Frontal cortex (tissue), 4 donors: ENCODE measurements around the gene NDUFS6. TPM values are rescaled to one million over a fixed set of nuclear protein-coding genes. Genes with fewer than 3 reads are reported as not detected.

ENCODE experiments used
- DNase-seq, 2 donors: peaks; one replicate each; pipeline ENCODE4 v3.0.0; 2012; ENCODE audit warnings: low spot score in 2 of 2
- FAIRE-seq: peaks from 2 replicates; lab custom pipeline; 2012; peaks lifted over from hg19 to GRCh38; lab: Jason Lieb, UNC
- total RNA-seq: library from RNA; depleted of rRNA; stranded (reverse); fragments of >200 nt; gene quantifications from one replicate; pipeline ENCODE4 v1.2.3, GENCODE V29; 2014
- donor health status: control.
- donor health status: control.
- donor health status: control.

Gene NDUFS6
- 13.5 TPM for total RNA-seq

DNA sequence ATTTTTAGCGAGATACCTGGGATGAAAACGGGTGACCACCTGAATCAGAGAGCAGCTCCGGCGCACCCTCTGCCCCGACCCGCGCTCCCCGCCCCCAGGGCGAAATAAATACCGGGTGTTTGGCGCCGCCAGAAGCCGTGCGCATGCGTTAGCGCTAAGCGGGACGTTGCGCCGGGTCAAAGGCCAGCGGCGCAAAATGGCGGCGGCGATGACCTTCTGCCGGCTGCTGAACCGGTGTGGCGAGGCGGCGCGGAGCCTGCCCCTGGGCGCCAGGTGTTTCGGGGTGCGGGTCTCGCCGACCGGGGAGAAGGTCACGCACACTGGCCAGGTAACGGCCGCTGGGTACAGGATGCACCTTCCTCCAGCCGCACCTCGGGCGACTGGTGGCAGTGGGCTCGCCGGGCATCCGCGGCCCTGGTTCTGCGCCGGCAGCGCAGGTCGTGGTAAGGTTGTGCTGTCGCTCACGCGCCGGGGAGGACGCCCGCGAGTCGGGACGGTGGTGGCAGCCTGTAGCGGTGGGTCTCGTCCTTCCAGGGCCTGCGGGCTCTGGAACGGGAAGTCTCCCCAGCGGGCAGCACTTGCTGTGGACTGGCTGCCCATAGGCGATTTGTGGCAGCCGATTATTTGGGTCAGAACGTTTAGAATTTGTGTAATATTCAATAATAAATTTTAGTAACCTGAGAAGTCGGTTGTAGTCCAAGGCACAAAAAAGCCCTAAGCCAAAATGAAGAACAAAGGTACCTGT is at the start of gene NDUFS6:
NDUFS6 (plus strand) TSS at position 186 of the 745 bp plus-strand sequence; CDS start at position 197, 11 bp downstream.
- peak; percentile 74 to 85 for DNase-seq

DNA sequence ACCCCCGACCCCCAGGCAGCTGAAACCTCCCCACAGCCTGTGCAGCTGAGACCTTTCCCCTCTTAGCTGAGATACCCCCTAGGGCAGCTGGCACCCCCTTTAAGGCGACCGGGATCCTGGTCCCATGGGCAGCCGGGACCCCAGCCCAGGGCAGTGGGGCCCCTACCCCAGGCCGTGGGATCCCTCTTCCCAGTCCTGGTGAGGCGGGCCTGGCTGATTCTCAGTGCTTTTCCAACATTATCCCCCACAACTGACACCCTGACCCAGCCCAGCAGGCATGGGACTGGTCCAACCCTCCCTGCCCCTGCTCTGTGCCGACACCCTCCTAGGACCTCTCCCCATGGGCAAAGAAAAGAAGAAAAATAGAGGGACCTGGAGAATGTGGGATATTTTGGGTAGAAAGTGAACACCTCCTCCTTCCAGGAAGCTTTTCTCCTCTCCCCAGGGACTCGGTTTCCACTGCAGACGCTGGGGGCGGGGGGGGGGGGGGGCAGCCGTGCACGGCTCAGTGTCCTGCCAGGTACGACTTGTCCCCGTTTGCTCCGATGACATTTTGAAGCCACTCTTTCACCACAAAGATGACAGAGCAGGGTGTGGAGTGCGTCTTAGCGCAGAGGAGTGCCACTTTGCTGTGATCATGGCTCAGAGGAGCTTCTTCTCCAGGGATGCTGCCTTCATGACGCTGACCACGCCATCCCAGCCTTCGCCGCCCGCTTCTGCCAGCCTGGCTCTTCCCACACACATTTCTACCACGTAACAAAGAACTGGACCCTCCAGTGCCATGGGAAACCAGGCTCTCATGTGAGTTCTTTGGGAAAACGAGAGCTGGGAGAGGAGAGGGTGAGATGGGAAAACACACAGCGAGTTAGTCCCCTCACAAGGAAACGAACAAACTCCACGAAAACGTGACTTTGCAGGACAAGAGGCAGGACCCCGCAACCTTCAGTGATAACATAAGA is 49.1 kb upstream of the NDUFS6 start:
- DNase-seq (no peak), FAIRE-seq (no peak)

More for the DNA sequence above, at the start of gene NDUFS6:
- no peak for FAIRE-seq

DNA sequence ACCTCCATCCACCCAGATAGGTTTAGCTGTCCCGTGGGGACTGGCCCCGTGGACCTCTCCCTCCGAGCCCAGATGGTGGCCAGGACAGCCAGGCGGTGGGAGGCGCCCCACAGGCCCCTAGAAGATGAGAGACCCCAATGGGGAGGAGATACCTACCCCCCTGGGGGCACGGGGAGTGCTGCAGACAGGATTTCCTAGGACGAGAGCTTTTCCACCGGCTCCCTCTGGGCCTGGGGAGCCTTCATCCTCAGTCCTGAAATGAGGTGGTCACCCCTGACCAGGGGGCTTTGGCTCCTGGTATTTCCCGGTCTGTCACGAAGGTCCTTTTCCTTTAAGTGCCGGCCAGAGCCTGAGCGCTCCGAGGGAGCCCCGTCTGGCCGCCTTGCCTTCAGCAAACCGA is 48.3 kb upstream of the NDUFS6 start:
- DNase-seq (no peak), FAIRE-seq (no peak)

DNA sequence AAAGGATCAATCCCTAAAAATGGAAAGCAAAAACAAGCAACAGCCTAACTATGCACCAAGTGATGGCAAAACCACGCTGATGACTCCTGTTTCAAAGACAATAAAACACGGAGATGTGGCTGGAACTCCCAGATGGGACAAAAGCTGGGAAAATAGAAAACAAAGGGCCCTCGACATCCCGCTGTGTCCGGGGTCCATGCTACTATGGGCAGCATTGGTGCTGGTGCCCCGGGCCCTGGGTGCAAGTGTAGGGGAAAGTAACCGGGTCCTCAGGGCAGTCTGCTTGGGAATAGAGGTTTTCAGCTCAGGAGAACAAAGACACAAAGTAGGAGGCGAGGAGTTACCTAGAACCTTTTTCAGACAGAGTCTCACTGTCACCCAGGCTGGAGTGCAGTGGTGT is 47.7 kb upstream of the NDUFS6 start:
- FAIRE-seq (no peak), DNase-seq (no peak)

DNA sequence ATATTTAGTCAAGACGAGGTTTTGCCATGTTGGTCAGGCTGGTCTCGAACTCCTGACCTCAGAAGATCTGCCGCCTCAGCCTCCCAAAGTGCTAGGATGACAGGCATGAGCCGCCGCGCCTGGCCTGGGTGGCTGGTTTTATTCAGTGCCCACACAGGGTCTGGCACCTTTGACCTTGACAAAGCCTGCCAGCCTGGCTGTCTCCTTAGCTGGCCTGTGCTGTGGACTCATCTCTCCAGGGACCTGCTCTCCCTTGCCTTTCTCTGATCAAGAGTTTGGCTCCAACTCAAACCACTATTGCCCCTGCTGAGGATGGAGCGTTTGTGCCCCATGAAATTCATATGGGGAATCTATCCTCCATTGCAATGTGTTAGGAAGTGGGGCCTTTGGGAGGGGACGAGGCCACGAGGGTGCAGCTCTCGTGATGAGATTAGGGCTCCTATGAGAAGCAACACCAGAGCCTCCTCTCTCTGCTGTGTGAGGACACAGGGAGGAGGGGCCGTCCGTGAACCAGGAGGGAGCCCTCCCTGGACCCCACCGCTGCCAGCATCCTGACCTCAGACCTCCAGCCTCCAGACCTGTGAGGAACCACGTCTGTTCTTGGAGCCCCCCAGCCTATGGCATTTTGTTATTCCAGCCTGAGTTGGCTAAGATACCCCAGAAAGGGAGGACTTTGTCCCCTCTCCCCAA is 46.5 kb upstream of the NDUFS6 start:
- no peak for DNase-seq
- no peak for FAIRE-seq

DNA sequence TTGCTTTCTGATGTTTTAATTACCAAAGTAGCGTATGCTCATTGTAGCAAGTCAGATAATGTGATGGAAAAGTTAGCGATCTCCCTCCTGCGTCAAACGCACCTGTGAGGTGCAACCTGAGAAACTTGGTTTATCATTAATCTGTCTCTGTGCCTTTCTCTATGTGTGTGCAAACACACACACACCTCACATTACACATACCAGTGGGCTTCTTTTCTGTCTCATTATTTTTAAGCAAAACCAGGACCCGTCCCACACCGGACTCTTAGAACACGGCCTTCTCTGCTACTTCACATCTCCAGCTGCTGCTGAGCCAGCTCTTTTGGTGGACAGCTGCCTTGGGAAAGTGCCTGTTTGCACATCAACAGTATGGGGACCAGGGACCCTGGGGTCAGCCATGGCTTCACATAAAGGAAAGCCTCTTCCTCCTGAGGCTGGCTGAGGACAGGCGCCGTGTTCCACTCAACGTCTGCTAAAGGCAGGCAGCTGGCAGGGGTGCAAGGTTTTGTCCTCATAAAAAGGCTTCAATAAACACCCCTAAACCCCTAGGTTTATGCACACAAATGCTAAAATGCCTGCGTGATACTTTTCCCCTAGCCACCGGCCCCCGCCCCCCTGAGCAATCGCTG is 45.8 kb upstream of the NDUFS6 start:
- no peak for DNase-seq
- FAIRE-seq: no peak

DNA sequence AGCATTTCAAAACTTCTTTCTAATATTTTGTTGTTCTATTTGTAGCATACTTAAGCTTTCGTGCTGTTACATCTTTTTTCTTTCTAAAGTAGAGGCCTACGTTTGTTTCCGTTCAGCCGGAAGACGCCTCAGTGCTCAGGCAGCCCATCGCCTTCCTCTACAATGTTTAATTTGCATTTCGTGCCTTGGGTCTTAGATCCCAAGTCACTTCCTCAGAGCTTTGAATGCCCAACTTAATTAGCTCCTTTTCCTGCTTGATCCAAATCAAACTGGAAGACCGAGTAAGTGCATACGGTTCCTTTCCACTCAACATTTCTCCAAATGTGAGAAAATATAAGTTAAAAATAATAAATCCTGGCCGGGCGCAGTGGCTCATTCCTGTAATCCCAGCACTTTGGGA is 44.7 kb upstream of the NDUFS6 start:
- DNase-seq: no peak
- FAIRE-seq: no peak

DNA sequence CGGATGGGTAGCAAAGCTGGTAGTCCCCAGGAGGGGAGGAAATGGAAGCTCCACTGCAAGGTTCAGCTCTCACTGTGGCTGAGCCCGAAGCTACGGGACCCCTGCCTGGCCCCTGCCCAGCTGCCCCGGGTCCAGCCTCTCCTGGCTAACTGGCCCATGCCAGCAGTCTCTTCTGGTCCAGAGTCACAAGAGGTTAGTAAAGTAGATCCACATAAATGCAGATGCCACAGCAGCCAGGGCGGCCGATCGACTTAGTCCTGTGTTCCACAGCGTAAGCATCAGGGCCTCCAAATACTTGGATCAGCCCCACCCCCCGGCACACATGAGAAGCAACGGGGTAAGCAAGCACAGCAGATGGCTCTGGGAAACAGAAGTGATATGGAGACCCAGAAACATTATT is 43.7 kb upstream of the NDUFS6 start:
- FAIRE-seq (no peak), DNase-seq (no peak)

DNA sequence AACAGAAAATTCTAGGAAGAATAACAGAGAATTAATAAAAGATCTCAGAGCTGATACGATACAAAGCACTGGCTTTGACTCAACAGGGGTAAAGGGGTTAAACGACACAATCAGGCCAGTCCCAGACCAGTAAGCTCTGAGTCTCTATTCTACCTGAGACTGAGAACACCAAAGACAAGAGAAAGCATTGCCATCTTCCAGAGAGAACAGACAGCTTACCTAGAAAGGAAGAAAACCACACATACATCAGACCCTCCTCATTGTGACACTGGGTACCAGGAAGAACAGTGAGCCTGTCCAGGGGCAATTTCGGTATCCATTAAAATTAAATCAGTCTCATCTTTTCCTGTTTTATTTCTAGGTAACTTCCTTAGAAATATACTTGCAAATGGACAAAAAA is 42.6 kb upstream of the NDUFS6 start:
- FAIRE-seq (no peak), DNase-seq (no peak)

DNA sequence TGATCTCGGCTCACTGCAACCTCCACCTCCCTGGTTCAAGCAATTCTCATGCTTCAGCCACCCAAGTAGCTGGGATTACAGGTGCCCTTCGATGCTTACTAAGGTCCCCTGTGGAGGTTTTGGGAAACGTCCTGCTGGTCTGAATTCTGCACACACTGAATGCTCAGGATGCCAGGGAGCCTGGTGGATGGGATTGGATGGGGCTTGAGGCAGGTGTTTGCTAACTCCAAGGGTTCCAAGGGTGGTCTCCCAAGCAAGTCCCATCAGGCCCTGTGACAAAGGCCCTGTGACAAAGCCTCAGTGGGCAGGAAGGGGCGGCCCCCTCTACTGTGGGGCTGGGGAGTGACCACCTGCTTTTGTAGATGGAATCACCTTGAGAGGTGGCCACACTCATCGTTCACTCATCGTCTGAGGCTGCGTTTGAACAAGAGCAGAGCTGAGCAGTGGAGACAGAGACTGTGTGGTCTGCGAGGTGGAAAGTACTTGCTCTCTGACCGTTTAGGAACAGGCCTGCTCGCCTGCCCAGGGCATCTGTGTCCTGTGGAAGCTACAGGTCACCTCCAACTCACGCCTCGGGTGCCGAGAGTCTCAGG is 41.7 kb upstream of the NDUFS6 start:
- FAIRE-seq (no peak), DNase-seq (no peak)

DNA sequence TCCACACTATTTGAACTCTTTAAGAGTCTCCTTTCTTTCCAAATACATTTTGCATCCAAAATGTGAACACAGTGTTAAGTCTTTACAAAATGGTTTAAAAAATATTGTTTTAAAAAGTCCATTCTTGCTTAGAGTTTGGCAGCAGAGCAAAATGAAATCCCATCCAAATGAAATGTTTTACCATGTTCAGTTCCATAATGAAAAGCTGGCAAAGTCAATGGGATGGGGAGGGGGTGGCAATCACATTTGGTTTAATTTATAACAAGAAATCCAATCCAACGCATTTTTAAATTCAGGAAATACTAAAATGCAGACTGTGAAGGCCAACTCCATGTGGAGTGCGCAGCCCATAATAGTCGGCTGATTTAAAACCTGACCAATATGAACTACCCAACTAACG is 41.0 kb upstream of the NDUFS6 start:
- DNase-seq (no peak), FAIRE-seq (no peak)

DNA sequence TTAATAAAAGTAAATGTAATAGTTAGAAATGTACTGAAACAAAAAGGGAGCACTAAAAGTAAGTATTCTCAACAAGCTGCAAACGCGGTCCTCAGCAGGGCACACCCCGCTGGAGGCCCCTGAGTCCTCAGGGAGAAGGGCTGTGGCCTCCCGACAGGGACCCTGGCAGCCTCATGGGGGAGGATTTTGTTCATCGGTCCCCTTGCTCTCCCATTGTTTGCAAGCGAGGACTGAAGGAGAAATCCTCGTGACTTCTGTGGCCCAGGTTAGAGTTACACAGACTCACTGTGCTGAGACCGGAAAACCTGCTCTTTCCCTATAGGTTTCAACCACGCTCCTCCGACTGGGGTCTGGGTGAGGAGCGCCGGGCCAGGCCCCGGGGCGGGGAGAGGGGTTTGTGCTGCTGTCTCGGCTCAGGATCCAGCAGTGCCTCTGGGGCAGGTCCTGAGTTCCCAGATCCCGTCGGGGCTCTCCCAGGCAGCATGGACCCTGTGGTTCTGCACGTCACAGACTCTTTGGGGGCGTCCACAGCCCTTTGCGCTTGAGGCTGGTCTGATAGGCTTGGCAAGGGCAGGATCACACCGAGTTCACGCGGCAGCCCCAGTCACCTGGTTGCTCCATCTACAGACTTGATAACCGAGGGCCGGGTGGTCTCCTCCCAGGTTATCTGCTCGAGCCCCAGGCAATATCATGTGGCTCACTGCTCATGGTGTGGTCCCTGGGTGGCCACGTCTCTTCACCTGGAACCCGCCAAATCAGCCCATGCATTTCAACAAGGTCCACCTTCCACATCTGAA is 40.4 kb upstream of the NDUFS6 start:
- DNase-seq (no peak), FAIRE-seq (no peak)

DNA sequence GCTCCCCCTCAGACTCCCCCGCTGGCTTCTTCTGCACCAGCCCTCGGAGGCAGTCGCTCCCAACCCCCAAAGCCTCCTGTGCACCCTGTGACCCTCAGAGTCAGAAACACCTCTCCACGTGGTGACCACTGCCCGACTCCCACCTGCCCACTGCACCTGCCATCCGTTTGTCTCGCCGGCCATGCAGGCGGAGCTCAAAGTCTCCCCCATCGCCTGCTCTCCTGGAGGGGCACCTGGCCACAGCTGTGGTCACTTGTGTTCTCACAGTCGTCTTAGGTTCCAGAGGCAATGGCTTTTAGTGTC is 39.8 kb upstream of the NDUFS6 start:
- DNase-seq (no peak), FAIRE-seq (no peak)

DNA sequence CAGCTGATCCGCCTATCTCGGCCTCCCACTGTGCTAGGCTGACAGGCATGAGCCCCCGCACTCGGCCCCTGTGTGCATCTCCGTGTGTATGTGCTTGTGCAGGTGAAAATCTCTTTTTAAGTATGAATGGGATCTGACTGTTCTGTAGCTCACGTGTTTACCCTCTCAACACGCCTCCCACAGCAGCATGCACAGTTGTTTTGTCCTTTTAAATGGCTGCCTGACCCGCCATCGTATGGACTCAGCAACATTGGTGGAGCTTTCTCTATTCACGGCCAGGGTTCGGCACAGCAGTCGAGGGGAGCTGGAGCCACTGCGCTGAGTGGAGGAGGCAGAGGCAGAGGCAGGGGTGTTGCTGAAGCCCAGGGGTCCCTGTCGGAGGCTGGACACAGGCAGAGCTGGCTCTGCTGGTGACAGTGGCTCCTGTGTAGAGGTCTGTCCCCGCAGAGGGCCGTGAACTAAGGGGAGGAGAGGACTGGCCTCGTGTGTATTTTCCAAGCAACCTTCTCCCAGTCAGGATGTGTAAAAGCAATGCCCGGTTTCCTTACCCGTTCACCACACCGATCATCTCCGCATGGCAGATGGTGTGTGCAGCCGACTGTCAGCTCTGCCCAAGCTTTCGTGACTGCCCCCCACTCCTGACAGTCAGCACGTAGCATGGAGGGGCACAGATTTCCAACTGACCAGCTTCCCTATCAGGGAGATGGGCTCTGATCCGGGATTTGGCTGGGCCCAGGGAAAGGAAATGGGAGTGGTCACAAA is 38.9 kb upstream of the NDUFS6 start:
- DNase-seq: no peak
- no peak for FAIRE-seq

DNA sequence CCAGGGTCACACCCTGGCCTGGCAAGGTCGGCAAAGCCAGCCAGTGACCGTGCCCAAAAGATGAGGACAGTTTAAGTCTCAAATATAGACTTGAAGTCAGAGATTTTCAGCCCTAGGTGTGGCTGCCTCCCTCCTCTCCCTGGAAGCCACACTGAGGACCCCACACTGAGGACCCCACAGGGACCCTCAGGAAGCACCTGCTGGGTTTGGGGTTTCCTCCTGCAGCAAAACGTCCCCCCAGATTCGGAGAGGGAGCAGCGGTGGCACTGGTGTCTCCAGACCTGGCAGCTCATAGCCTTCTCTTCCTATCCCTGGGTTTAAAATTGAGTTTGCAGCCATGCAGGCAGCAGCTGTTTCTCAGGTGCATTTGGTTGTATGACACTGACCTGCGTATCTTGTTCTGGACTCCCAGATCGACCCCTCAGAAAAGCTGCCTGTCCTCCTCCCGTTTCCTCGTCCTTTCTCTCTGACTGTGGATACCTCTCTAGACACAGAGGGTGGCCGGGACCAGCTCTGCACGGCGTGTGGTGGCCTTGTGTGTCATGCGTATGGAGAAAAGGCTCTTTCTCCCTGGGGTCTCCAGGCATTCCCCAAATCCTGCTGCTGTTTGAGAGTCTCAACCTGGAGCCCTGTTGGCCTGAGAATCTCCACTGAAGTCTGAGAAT is 38.2 kb upstream of the NDUFS6 start:
- DNase-seq: no peak
- no peak for FAIRE-seq

DNA sequence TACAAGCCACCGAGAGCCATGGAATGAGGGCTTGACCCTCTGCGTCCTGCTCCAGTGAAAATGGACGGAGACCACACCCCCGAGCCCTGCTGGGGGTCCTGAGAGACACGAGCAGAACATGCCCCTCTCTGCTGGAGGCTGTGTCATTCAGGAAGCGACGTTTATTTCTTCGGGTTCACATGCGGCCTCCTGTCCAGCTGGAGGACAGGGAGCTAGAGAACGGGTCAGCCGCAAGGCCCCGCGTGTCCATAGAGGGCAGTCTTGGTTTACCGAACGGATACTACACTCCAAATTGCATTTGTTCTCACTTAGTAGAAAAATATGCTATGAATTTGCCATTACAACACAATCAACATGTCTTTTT is 37.7 kb upstream of the NDUFS6 start:
- DNase-seq (peak; percentile 41 to 49), FAIRE-seq (no peak)

DNA sequence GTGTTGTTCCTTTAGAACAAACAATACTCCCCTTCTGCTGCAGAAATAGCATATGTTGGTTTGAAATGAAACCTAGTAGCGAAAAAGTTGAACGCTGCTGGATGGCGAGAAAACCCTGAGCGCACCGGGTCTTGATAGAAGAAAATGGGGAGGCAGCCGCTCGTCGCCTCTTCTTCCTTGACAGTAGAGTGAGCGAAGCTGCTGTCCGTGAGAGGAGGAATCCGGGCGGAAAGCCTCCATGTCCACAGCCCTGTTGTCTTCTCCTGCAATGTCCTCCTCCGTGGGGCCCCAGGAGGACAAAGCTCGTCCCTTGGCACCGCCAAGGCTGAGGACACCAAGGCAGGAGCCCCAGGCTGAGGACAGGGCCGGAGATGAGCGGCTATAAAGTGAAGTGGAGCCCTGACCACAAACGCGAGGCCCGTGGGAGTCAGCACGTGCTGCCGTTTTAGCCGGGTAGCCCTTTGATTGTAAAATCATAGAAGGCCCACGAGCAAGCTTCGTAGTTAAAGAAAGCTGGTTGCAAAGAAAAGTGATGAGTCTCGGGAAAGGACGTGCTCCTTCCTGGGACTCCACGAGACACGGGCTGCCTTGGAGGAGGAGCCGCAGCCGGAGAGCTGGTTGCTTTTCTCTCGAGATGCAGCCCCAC is 37.1 kb upstream of the NDUFS6 start:
- DNase-seq (no peak), FAIRE-seq (no peak)

DNA sequence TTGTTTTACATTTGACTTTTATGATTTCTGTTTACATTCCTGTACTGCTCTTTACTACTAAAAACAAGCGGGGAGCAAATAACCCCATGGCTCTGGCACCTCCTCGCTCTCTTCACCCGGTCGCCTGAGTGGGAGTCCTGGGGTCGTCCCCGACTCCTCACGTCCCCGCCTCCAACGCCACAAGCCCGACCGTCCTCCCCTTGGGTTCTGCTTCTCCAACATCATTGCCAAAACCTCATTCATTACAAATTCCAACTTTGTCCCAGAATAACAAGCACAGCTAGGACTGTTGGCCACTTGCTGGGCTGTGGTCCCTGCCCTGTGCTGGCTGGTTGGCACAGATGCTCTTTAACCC is 36.6 kb upstream of the NDUFS6 start:
- DNase-seq (no peak), FAIRE-seq (no peak)
